ENCODE results near the gene CCDC61. TPM values are rescaled to one million over a fixed set of nuclear protein-coding genes. Genes with fewer than 3 reads are reported as not detected.

The CCDC61 gene
- total RNA-seq, 2 donors from 2014 or later = 14.7 to 16.9 TPM

- no peak overlapping the region for H3K4me3 ChIP-seq
- no peak overlapping the region for H3K27ac ChIP-seq
- no peak for TF ChIP-seq CTCF (IDR thresholded peaks at IDR 0.05)
- H3K36me3 ChIP-seq = no peaks in the 10 kb centered on the region
- ATAC-seq (ENCODE audit: insufficient number of reproducible peaks, low FRiP score, low read depth) (no peak), DNase-seq (ENCODE audit: low spot score) (no peak)
- H3K27me3 ChIP-seq (replicated peaks; ENCODE audit: insufficient read depth) = no peaks in the 10 kb centered on the region
- H3K4me1 ChIP-seq (ENCODE audit: control insufficient read depth in 1 of 2, low read depth in 2 of 2) = no peaks in the 10 kb centered on the region
- no peaks in the 10 kb centered on the region for H3K9me3 ChIP-seq
Observed at GRCh38 chr19:46035546-46035945, 40.3 kb downstream of the CCDC61 start.

GRCh38 chr19:46035986-46036743 lies 40.9 kb downstream of the CCDC61 start:
- ATAC-seq (ENCODE audit: insufficient number of reproducible peaks, low FRiP score, low read depth) (no peak), DNase-seq (ENCODE audit: low spot score) (no peak)
- no peak for TF ChIP-seq CTCF (IDR thresholded peaks at IDR 0.05)
- Histone ChIP-seq H3K4me1 (ENCODE audit: control insufficient read depth in 1 of 2, low read depth in 2 of 2) (no peaks in the 10 kb centered on the region), H3K27ac (no peak overlapping the region), H3K27me3 (replicated peaks; ENCODE audit: insufficient read depth) (no peaks in the 10 kb centered on the region), H3K36me3 (no peaks in the 10 kb centered on the region), H3K4me3 (no peak overlapping the region), H3K9me3 (no peaks in the 10 kb centered on the region)

- Histone ChIP-seq H3K27me3 (replicated peaks; ENCODE audit: insufficient read depth) (no peaks in the 10 kb centered on the region), H3K4me1 (ENCODE audit: control insufficient read depth in 1 of 2, low read depth in 2 of 2) (no peaks in the 10 kb centered on the region), H3K9me3 (no peaks in the 10 kb centered on the region), H3K4me3 (no peak overlapping the region), H3K27ac (no peak overlapping the region), H3K36me3 (no peaks in the 10 kb centered on the region)
- ATAC-seq (ENCODE audit: insufficient number of reproducible peaks, low FRiP score, low read depth) (no peak), DNase-seq (ENCODE audit: low spot score) (no peak)
- TF ChIP-seq CTCF (IDR thresholded peaks at IDR 0.05) = no peak
Observed at GRCh38 chr19:46036744-46037128, 41.5 kb downstream of the CCDC61 start.

- H3K4me3 ChIP-seq = no peak overlapping the region
- DNase-seq (ENCODE audit: low spot score) (no peak), ATAC-seq (ENCODE audit: insufficient number of reproducible peaks, low FRiP score, low read depth) (no peak)
- no peaks in the 10 kb centered on the region for H3K4me1 ChIP-seq (ENCODE audit: control insufficient read depth in 1 of 2, low read depth in 2 of 2)
- TF ChIP-seq CTCF (IDR thresholded peaks at IDR 0.05) = no peak
- H3K36me3 ChIP-seq = no peaks in the 10 kb centered on the region
- H3K27ac ChIP-seq = no peak overlapping the region
- no peaks in the 10 kb centered on the region for H3K27me3 ChIP-seq (replicated peaks; ENCODE audit: insufficient read depth)
- no peaks in the 10 kb centered on the region for H3K9me3 ChIP-seq
Observed at GRCh38 chr19:46040125-46040524, 44.9 kb downstream of the CCDC61 start.

GRCh38 chr19:46040952-46041500 lies 45.8 kb downstream of the CCDC61 start, which contains the start of gene IGFL4:
Gene IGFL4, minus strand, starts transcription at chr19:46041002. Its CDS starts 40 bp downstream, at chr19:46040962.
- H3K27ac ChIP-seq = no peak within 1 kb of the TSS
- H3K4me3 ChIP-seq = no peak within 1 kb of the TSS
- DNase-seq (ENCODE audit: low spot score) (no peak), ATAC-seq (ENCODE audit: insufficient number of reproducible peaks, low FRiP score, low read depth) (no peak)
- no peaks in the 10 kb centered on the region for H3K36me3 ChIP-seq
- no peaks in the 10 kb centered on the region for H3K9me3 ChIP-seq
- no peak for TF ChIP-seq CTCF (IDR thresholded peaks at IDR 0.05)
- no peaks in the 10 kb centered on the region for H3K4me1 ChIP-seq (ENCODE audit: control insufficient read depth in 1 of 2, low read depth in 2 of 2)
- no peaks in the 10 kb centered on the region for H3K27me3 ChIP-seq (replicated peaks; ENCODE audit: insufficient read depth)

Data from thoracic aorta (tissue), 2 donors.